Measurements from ENCODE around the gene EPS8.
"Not testable (repeated sequence)": the region's sequence is repeated elsewhere in the genome, so short reads cannot be mapped to it uniquely, and the experiment has no call there.

The EPS8 gene

DNA sequence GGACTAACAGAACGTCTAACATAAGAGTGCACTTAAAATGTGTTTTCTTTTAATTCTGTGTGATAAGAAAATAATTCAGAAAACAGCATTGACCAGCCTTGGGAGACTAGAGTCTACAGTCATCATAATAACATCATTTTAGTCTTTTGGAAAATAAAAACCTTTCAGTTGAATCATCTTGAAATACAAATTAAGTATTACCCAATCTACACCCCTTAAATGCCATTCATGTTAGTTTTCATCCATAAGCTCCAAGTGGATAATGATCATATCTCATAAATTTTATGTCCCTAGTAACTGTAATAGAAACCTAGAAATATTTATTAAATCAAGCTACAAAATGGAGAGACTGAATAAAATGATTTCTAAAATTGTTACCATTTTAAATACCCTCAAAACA is 32.4 kb downstream of the EPS8 start:
- peak; percentile 78 for DNase-seq (ENCODE audit: low read depth)

GRCh38 chr12:15754233-15754632 is 35.0 kb downstream of the EPS8 start:
- peak; percentile 71 for DNase-seq (ENCODE audit: low read depth)

- DNase-seq (ENCODE audit: low read depth) = peak; percentile 79
Observed at GRCh38 chr12:15752785-15753184, 36.4 kb downstream of the EPS8 start.

DNA sequence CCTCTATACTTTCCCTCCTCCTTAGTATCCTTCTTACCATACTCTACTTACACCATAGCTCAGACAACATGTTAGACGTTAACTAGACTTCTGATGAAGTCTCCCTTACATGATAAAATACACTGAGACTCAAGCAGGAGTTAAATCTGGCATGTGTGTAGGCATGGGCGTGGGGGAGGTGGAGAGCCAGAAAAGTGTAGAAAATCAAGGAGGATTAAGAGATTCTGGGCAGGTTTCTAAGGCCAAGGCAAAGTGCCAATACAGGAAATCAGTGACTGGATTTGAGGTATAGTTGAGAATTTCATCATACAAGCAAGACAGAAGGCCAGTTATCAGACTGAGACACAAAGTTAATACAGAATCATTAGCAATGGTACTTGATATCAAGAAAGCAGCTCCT is 37.4 kb downstream of the EPS8 start:
- no peak for DNase-seq (ENCODE audit: low read depth)

GRCh38 chr12:15749937-15750336 is 39.3 kb downstream of the EPS8 start:
- no peak for DNase-seq (ENCODE audit: low read depth)

- not testable (repeated sequence) for DNase-seq (ENCODE audit: low read depth)
Observed at GRCh38 chr12:15741870-15742269, 47.3 kb downstream of the EPS8 start.

GRCh38 chr12:15741082-15741481 is 48.1 kb downstream of the EPS8 start:
- DNase-seq (ENCODE audit: low read depth) = peak; percentile 35

DNA sequence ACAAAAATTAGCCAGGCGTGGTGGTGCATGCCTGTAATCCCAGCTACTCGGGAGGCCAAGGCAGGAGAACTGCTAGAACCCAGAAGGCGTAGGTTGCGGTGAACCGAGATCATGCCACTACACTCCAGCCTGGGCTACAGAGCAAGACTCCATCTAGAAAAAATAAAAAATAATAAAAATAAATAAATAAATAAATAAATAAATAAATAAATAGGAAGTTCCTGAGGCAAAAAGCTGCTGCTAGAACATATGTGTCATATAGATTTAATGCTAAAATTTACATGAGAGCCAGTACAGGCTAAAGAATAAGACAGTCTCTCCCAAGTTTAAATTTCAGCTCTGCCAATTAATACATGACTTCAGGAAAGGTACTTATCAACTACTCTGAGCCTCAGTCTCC is 48.8 kb downstream of the EPS8 start:
- not testable (repeated sequence) for DNase-seq (ENCODE audit: low read depth)

- DNase-seq (ENCODE audit: low read depth) = no peak
Observed at GRCh38 chr12:15738438-15739015, 50.7 kb downstream of the EPS8 start.

GRCh38 chr12:15735837-15736615 is 53.2 kb downstream of the EPS8 start:
- no peak for DNase-seq (ENCODE audit: low read depth)

- no peak for DNase-seq (ENCODE audit: low read depth)
Observed at GRCh38 chr12:15733136-15733535, 56.1 kb downstream of the EPS8 start.

GRCh38 chr12:15732341-15733061 is 56.7 kb downstream of the EPS8 start:
- peak; percentile 31 for DNase-seq (ENCODE audit: low read depth)

DNA sequence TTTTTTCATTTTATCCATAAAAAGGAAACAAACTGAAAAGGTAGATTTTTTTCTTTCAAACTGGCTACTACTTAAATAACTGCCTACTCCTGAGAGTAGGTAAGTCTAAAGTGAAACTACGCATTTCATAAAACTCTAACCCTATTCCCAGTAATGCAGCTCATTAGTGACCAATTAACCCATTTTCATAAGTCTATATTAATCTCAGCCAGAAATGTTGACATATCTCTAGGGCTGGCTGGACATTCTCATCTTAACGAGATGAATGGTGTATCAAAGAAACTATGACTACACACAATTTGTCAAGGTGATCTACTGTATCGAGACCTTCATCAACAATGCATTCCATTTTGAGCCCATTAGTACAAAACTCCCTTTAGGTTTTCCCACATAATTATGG is 57.2 kb downstream of the EPS8 start:
- no peak for DNase-seq (ENCODE audit: low read depth)

DNA sequence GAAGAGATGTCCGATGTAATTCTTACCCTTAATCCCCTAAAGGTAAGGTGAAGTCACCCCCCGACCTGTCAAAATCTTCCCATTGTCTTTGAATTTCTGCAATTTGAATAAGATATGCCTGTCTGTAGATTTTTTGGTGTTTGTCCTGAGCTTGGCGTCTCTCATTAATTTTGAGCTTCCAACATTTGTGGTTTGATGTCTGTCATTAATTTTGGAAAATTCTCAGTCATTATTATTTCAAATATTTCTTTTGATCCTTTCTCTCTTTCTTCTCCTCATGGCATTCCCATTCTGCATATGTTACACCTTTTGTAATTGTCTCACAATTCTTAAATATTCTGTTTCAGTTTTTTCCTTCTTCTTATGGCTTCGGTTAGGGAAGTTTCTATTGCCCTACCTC is 60.1 kb downstream of the EPS8 start:
- no peak for DNase-seq (ENCODE audit: low read depth)

GRCh38 chr12:15728118-15728598 is 61.0 kb downstream of the EPS8 start:
- peak; percentile 90 for DNase-seq (ENCODE audit: low read depth)

DNA sequence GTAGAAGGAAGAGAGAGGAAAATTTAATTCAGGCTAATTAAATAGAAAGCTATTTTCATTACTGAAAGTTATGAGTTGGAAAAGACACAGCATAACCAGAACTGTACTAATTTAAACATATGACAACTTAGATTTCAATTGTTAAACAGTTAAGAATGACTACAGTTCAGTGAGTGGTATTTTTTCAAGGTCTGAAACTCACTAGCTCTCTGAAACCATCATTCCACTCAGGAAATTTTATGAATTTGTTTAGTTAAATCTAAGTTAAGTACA is 62.4 kb downstream of the EPS8 start:
- no peak for DNase-seq (ENCODE audit: low read depth)

GRCh38 chr12:15726027-15726877 is 62.9 kb downstream of the EPS8 start:
- peak; percentile 28 for DNase-seq (ENCODE audit: low read depth)

- DNase-seq (ENCODE audit: low read depth) = no peak
Observed at GRCh38 chr12:15722951-15723350, 66.2 kb downstream of the EPS8 start.

DNA sequence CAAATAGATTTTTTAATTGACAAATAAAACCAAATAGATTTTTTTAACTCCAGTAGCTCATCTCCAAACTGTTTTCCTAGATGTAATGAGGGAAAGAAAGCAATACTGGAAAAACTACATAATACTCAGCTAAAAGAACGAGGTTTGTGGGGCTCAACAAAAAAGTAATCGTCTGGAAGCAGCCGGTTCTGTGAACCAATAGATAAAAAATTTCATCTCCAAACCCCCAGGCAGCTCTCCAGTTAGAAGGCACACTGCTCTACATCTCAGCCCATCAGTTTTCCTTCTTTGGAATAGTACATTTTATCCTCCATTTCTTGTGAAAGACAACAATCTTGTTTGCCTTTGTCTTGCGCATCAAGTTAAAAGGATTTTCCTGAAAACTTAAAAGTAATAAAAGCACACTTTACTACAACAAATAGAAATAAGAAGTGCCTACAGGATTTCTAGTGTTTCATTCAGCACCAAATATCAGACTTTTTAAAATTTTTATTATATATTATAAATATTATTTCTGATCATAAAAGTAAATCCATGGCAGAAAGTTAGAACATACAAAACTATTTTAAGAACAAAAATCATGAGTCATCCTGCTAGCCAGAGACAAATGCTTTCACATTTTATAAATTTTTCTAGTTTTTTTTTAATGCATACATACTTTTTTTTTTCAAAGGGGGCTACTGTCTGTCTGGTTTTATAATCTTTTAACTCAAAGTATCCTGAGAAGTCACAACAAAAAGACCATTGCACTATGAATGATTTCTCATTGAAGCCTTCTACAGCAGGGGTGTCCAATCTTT is 67.7 kb downstream of the EPS8 start:
- peak; percentile 62 for DNase-seq (ENCODE audit: low read depth)

DNA sequence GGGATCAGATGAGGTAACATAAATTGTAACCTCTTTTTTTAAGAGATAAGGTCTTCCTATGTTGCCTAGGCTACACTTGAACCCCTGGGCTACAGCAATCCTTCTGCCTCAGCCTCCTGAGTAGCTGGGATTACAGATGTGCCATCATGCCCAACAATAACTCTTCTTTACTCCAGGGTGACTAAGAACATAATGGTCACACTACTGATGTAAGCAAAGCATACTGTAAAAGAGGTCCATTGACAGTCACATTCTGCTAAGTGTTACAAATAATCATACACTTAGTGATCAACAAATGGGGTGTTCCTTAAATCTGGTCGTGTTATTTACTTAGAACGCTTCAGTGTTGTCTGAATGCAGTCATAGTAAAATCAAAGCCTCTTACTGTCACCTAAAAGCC is 68.9 kb downstream of the EPS8 start:
- DNase-seq (ENCODE audit: low read depth) = peak; percentile 32

GRCh38 chr12:15719230-15719629 is 70.0 kb downstream of the EPS8 start:
- DNase-seq (ENCODE audit: low read depth) = peak; percentile 52
